Endothelial cell (in vitro differentiated cells): Measurements from ENCODE around the gene ACKR3. TPM values are rescaled to one million over a fixed set of nuclear protein-coding genes. Genes with fewer than 3 reads are reported as not detected.

ENCODE experiments used
- DNase-seq: peaks from one replicate; pipeline ENCODE4 v3.0.0; 2021; ENCODE audit warnings: low spot score
- H3K27ac Mint-ChIP-seq: one replicate; pipeline ENCODE4 v1.8.0; 2021; ENCODE audit warnings: mixed read lengths, inconsistent platforms; ENCODE audit not compliant: unreplicated experiment
- H3K27me3 Mint-ChIP-seq: one replicate; pipeline ENCODE4 v1.8.0; 2021; ENCODE audit warnings: mild to moderate bottlenecking, moderate library complexity, mixed read lengths, inconsistent platforms; ENCODE audit not compliant: unreplicated experiment
- H3K36me3 Mint-ChIP-seq: one replicate; pipeline ENCODE4 v1.8.0; 2021; ENCODE audit warnings: mild to moderate bottlenecking, low read depth, mixed read lengths, inconsistent platforms; ENCODE audit not compliant: unreplicated experiment
- H3K4me1 Mint-ChIP-seq: one replicate; pipeline ENCODE4 v1.8.0; 2021; ENCODE audit warnings: mild to moderate bottlenecking, mixed read lengths, inconsistent platforms; ENCODE audit not compliant: unreplicated experiment
- H3K4me3 Mint-ChIP-seq: one replicate; pipeline ENCODE4 v1.8.0; 2021; ENCODE audit warnings: mild to moderate bottlenecking, mixed read lengths, inconsistent platforms; ENCODE audit not compliant: unreplicated experiment
- H3K9me3 Mint-ChIP-seq: one replicate; pipeline ENCODE4 v1.8.0; 2021; ENCODE audit warnings: mixed read lengths, inconsistent platforms; ENCODE audit not compliant: unreplicated experiment
- total RNA-seq: library from RNA; stranded (reverse); fragmentation: NEBNext Ultra II Directional; extraction: Animal tissue kit (Norgen Biotek cat#: 25700); gene quantifications from one replicate; pipeline ENCODE4 v1.2.1, GENCODE V29; 2021; ENCODE audit not compliant: unreplicated experiment
- TF ChIP-seq, protein P1 (sequence below): fragments of 200-600 bp; sonication (generic); IDR thresholded peaks from one replicate; pipeline ENCODE4 v1.5.0; 2021; ENCODE audit warnings: antibody characterized with exemption; ENCODE audit not compliant: unreplicated experiment

The ACKR3 gene
- total RNA-seq, 1 donor from 2014 or later = 24.8 TPM

DNA sequence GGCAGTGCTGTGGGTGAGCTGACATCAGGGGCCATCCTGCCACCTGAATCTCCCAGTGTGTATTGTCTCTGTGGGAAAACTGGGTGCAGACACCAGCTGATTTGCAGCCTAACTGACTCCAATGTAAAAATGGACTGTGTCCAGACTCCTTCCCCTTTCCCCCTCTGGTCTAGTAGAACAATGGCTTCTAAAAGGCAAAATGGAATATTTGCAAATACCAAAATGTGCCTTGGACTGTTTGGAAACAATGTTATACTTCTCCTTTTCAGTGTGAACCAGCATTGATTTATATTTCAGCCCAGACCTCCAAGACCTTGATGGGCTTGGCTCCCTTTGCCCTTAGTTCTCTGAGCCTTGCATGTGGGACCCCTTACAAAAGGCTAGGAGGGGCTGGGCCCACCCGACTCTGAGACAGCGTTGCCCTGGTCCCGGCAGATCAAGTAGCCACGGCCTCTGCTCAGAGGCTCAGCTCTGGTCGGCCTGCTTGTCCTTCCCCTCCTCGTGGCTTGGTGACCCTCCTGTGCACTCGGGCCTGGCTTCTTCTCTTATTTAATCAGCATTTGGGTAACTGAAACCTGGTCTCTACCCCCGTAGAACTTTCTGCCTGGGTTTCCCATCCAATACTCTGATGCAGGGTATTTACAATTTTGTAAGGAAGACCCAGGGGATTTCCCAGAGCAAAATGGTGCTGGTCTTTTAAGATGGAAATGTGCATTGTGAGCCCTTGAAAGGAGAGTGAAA is 18.0 kb upstream of the ACKR3 start:
- Mint-ChIP-seq H3K4me3 (no peak overlapping the region), H3K9me3 (no peaks in the 10 kb centered on the region), H3K4me1 (peaks cover 7% of the 10 kb centered on the region), H3K36me3 (no peaks in the 10 kb centered on the region), H3K27ac (no peak overlapping the region), H3K27me3 (peaks cover 5% of the 10 kb centered on the region)
- DNase-seq = no peak
- TF ChIP-seq, protein P1, sequence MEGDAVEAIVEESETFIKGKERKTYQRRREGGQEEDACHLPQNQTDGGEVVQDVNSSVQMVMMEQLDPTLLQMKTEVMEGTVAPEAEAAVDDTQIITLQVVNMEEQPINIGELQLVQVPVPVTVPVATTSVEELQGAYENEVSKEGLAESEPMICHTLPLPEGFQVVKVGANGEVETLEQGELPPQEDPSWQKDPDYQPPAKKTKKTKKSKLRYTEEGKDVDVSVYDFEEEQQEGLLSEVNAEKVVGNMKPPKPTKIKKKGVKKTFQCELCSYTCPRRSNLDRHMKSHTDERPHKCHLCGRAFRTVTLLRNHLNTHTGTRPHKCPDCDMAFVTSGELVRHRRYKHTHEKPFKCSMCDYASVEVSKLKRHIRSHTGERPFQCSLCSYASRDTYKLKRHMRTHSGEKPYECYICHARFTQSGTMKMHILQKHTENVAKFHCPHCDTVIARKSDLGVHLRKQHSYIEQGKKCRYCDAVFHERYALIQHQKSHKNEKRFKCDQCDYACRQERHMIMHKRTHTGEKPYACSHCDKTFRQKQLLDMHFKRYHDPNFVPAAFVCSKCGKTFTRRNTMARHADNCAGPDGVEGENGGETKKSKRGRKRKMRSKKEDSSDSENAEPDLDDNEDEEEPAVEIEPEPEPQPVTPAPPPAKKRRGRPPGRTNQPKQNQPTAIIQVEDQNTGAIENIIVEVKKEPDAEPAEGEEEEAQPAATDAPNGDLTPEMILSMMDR = no peak

DNA sequence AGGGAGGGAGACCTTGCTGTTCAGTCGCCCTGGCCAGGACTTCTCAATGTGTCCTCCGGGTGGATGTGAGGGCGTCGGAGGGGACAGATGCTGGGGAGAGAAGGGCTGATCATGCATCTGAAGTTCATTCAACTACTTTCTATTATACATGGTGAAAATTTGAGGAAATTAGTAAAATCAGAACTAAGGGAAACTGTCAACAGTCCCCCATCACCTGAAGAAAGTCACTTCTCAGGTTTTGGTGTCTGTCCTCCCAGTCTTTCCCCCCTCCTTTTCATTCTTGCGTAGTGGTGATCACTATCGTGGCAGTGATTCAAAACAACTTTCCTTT is 17.4 kb upstream of the ACKR3 start:
- no peak for DNase-seq
- Mint-ChIP-seq H3K9me3 (no peaks in the 10 kb centered on the region), H3K36me3 (no peaks in the 10 kb centered on the region), H3K27ac (no peak overlapping the region), H3K4me1 (peaks cover 4% of the 10 kb centered on the region), H3K4me3 (no peak overlapping the region), H3K27me3 (peaks cover 5% of the 10 kb centered on the region)
- TF ChIP-seq, protein P1 = no peak

DNA sequence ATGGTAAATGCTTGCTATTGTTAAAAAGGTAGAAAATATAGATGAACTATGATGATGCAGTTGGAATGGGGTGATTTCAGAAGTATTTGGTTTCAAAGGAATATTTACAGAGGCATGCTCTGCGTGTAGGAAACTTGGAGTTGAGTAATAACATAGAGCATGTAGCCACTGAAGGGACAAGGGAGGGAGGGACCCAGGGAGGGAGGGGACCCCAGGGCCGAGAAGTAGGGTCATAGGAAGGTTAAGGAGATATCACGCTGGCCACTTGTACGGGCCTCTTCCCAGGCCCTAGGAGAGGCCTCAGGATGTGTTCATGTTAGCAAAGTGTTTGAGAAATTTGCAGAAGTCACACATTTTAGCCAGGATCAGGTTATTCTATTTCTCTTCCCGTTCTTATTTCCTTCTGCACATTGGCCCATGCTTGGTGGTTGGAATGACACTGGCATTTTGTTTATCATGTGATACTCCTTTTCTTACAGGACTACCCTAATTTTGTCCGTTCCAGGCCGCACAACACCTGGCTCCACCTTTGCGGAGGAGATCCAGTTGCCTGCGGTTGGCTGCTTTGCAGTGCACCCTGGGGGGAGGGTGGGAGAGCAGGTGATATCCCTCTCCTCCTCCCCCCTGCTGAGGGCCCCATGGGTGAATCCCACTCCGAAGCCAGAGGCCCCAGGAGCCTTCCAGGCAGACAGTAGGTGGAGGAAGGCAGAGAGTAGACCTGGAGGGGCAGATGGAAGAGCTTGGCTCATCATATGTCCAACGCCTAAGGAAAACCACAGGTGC is 16.9 kb upstream of the ACKR3 start:
- TF ChIP-seq, protein P1 = no peak
- Mint-ChIP-seq H3K4me1 (peaks cover 2% of the 10 kb centered on the region), H3K4me3 (no peak overlapping the region), H3K9me3 (no peaks in the 10 kb centered on the region), H3K36me3 (no peaks in the 10 kb centered on the region), H3K27ac (no peak overlapping the region), H3K27me3 (peaks cover 5% of the 10 kb centered on the region)
- DNase-seq = no peak

DNA sequence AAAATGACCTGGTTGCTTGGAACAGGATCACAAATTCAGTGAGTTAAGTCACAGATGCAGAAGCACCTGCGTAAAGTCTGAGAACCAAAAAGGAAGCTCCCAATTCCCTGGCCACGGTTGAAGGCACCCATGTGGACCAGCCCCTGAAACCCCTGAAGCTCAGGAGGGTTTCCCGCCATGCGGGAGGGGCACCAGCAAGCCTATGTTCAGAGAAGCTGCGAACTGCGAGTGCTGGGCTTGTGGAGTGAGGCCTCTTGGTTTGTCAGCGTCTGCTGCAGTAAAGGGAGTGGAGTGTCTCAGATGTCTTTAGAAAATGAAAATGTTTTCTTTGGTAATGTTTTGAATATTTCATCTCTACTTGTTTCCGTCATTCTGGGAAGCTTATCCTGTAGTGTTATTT is 16.1 kb upstream of the ACKR3 start:
- no peak overlapping the region for H3K4me3 Mint-ChIP-seq
- H3K27ac Mint-ChIP-seq = no peak overlapping the region
- no peaks in the 10 kb centered on the region for H3K9me3 Mint-ChIP-seq
- TF ChIP-seq, protein P1 = no peak
- H3K4me1 Mint-ChIP-seq = no peaks in the 10 kb centered on the region
- no peak for DNase-seq
- H3K36me3 Mint-ChIP-seq = no peaks in the 10 kb centered on the region
- H3K27me3 Mint-ChIP-seq = peaks cover 5% of the 10 kb centered on the region
